ENCODE measurements around the gene ZNF385B.

The ZNF385B gene

GRCh38 chr2:179804206-179804605 lies 57.2 kb downstream of the ZNF385B start:
- Histone ChIP-seq H3K79me2 (ENCODE audit: low read length) (no peaks in the 10 kb centered on the region), H3K27ac (ENCODE audit: low read length) (no peak overlapping the region), H4K20me1 (ENCODE audit: insufficient read depth, low read length) (no peaks in the 10 kb centered on the region), H3F3A (ENCODE audit: insufficient read depth, low read length) (no peaks in the 10 kb centered on the region), H3K9me2 (replicated peaks; ENCODE audit: insufficient read depth, low read length) (no peaks in the 10 kb centered on the region), H3K4me3 (ENCODE audit: low read length) (no peak overlapping the region), H2AFZ (ENCODE audit: low read length) (no peak overlapping the region), H3K27me3 (replicated peaks; ENCODE audit: insufficient read depth, low read length) (no peaks in the 10 kb centered on the region), H3K9me3 (replicated peaks; ENCODE audit: insufficient read depth, low read length) (no peaks in the 10 kb centered on the region), H3K36me3 (replicated peaks; ENCODE audit: insufficient read depth, low read length) (no peaks in the 10 kb centered on the region), H3K9ac (ENCODE audit: low read length) (no peak overlapping the region), H3K4me2 (ENCODE audit: low read depth, low read length) (no peak overlapping the region), H3K4me1 (ENCODE audit: low read length) (no peaks in the 10 kb centered on the region)
- TF ChIP-seq CTCF (IDR thresholded peaks at IDR 0.05; ENCODE audit: low read length) = no peak
- no peak for TF ChIP-seq EZH2phosphoT487 (IDR thresholded peaks at IDR 0.05; ENCODE audit: low read length)
- no peak for TF ChIP-seq EZH2 (optimal IDR thresholded peaks at IDR 0.05; ENCODE audit: low read depth, low read length)
- DNase-seq = no peak

GRCh38 chr2:179802051-179802882 lies 59.1 kb downstream of the ZNF385B start:
- H3K4me3 ChIP-seq (ENCODE audit: low read length) = no peak overlapping the region
- no peak overlapping the region for H3K9ac ChIP-seq (ENCODE audit: low read length)
- TF ChIP-seq CTCF (IDR thresholded peaks at IDR 0.05; ENCODE audit: low read length) (no peak), EZH2 (optimal IDR thresholded peaks at IDR 0.05; ENCODE audit: low read depth, low read length) (no peak), EZH2phosphoT487 (IDR thresholded peaks at IDR 0.05; ENCODE audit: low read length) (no peak)
- H3F3A ChIP-seq (ENCODE audit: insufficient read depth, low read length) = no peaks in the 10 kb centered on the region
- no peaks in the 10 kb centered on the region for H3K9me3 ChIP-seq (replicated peaks; ENCODE audit: insufficient read depth, low read length)
- no peaks in the 10 kb centered on the region for H3K79me2 ChIP-seq (ENCODE audit: low read length)
- H4K20me1 ChIP-seq (ENCODE audit: insufficient read depth, low read length) = no peaks in the 10 kb centered on the region
- H2AFZ ChIP-seq (ENCODE audit: low read length) = no peak overlapping the region
- no peaks in the 10 kb centered on the region for H3K4me1 ChIP-seq (ENCODE audit: low read length)
- DNase-seq = no peak
- H3K27me3 ChIP-seq (replicated peaks; ENCODE audit: insufficient read depth, low read length) = no peaks in the 10 kb centered on the region
- H3K4me2 ChIP-seq (ENCODE audit: low read depth, low read length) = no peak overlapping the region
- H3K36me3 ChIP-seq (replicated peaks; ENCODE audit: insufficient read depth, low read length) = no peaks in the 10 kb centered on the region
- H3K9me2 ChIP-seq (replicated peaks; ENCODE audit: insufficient read depth, low read length) = no peaks in the 10 kb centered on the region
- H3K27ac ChIP-seq (ENCODE audit: low read length) = no peak overlapping the region

GRCh38 chr2:179800776-179801175 lies 60.6 kb downstream of the ZNF385B start:
- H3K27ac ChIP-seq (ENCODE audit: low read length) = no peak overlapping the region
- H3K4me1 ChIP-seq (ENCODE audit: low read length) = no peaks in the 10 kb centered on the region
- H3F3A ChIP-seq (ENCODE audit: insufficient read depth, low read length) = no peaks in the 10 kb centered on the region
- H4K20me1 ChIP-seq (ENCODE audit: insufficient read depth, low read length) = no peaks in the 10 kb centered on the region
- DNase-seq = no peak
- no peak for TF ChIP-seq EZH2 (optimal IDR thresholded peaks at IDR 0.05; ENCODE audit: low read depth, low read length)
- TF ChIP-seq EZH2phosphoT487 (IDR thresholded peaks at IDR 0.05; ENCODE audit: low read length) = no peak
- no peak for TF ChIP-seq CTCF (IDR thresholded peaks at IDR 0.05; ENCODE audit: low read length)
- no peaks in the 10 kb centered on the region for H3K9me2 ChIP-seq (replicated peaks; ENCODE audit: insufficient read depth, low read length)
- no peak overlapping the region for H3K4me3 ChIP-seq (ENCODE audit: low read length)
- H3K36me3 ChIP-seq (replicated peaks; ENCODE audit: insufficient read depth, low read length) = no peaks in the 10 kb centered on the region
- H3K9me3 ChIP-seq (replicated peaks; ENCODE audit: insufficient read depth, low read length) = no peaks in the 10 kb centered on the region
- H3K4me2 ChIP-seq (ENCODE audit: low read depth, low read length) = no peak overlapping the region
- no peak overlapping the region for H2AFZ ChIP-seq (ENCODE audit: low read length)
- H3K9ac ChIP-seq (ENCODE audit: low read length) = no peak overlapping the region
- H3K27me3 ChIP-seq (replicated peaks; ENCODE audit: insufficient read depth, low read length) = no peaks in the 10 kb centered on the region
- no peaks in the 10 kb centered on the region for H3K79me2 ChIP-seq (ENCODE audit: low read length)

Data from MM.1S (cell line).